HG03135 (cell line): ENCODE results near the gene TBC1D4.

Source experiments
- ATAC-seq: cut with Tn5 transposase; IDR thresholded peaks from one replicate; pipeline ENCODE4 v1.9.1; 2021; ENCODE audit warnings: mild to moderate bottlenecking, moderate library complexity; ENCODE audit not compliant: unreplicated experiment

TBC1D4 gene

DNA sequence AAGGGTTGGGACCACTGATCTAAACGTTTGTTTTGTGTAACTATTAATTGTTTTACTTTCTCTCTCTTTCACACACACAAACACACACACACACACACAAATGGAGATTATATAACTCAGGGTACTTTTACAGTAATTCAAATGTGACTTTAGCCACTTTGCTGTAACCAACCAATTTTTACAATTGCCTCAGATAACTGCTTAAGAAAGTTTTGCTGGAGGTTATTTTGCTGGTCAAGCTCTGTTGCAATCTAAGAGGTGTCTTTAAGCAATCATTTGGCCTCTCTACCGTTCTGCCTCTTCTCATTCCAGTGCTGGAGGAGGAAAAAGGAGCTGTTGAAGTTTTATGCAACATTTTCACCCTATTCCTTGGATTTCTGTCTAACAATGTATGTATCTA lies 63.0 kb downstream of the TBC1D4 start:
- no peak for ATAC-seq

DNA sequence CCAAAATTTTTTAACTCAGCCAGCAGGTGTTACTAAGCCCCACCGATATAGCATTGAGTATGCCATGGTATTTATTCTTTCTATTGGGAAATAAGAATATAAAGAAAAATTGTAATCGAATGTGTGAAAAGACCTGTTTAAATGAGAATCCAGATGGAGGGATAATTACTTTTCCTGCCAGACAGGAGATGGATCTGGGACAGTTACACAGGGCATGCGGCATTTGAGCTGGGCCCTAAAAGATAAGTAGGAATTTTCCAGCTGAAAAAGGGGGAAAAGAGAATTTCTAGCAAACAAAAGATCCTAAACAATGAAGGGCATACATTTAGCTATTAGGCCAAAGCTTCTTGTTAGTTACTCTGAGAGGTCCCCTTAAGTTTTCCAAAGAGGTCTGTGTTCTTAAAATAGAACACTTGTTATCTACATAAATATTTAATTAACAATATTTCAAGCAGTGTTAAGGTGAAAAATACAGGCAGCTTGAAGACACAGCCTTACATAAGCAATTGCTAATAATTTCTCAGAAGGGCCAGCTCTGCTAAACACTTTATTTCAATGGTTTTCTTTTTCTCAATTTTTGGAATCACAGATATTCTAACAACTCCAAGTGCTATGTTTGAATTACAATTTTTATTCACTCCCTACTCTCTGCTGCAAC lies 63.7 kb downstream of the TBC1D4 start:
- no peak for ATAC-seq

DNA sequence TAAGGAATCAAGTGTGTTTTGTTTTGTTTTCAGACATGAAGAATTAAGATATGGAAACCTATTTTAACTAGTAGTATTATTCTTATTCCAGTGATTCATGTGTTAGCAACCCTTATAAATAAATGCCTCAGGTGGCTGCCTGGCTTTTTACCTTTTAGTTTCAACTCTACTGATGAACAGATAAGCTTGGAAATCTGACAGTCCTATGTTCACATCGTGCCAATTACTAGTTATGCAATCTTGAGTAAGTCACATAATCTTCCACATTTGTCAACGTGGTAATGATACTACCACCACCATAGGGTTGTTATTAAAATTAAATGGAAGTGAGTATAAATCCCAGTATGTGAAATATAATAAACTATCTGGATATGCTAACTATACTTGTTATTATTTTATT lies 64.3 kb downstream of the TBC1D4 start:
- no peak for ATAC-seq

DNA sequence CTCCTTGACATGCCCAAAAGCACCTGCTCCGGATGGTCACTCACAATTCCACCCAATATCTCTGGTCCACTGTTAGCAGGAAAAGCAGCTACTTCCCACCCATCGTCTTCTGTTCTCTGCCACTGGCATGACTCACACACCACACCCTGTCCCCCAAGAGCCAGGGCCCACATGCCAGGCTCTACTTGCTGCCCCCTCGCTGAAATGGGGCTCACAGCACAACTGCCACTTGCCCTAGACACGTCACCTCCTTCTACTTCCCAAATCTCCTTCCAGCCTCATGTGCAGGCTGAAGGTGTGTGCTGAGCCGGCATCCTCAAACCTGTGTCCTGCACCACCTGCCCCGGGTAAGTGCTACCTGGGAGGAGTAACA lies 65.0 kb downstream of the TBC1D4 start:
- no peak for ATAC-seq

DNA sequence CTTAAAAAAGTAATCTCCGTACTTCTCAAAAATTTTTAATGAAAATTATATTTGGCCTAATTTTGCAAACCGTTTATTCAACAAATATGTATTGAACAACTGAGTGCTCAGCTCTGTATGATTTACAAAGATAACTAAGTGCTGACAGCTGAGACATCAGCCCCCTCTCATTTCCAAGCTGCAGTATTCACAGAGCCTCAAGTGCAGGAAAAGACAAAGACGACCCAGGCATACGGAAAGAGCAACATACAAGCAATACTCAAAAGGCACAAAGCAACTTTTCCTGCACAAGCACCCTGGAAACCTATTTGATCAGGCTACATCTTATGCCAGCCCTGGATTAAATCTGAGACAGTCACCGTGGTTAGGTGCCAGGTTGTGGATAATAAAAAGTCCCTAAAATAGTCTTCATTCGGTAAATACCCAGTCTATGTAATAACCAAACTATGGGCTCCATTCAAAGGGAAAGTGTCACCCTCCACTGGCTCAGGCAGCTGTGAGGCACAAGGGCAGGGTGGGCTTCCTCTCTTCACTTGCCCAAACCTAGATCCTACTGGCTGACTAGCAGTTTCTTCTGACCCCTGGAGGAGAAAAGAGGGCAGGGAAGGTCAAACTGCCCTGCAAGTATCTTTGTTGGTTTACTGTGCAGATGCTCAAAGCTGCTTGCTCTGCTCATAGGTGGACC lies 65.5 kb downstream of the TBC1D4 start:
- ATAC-seq: peak; percentile 69

DNA sequence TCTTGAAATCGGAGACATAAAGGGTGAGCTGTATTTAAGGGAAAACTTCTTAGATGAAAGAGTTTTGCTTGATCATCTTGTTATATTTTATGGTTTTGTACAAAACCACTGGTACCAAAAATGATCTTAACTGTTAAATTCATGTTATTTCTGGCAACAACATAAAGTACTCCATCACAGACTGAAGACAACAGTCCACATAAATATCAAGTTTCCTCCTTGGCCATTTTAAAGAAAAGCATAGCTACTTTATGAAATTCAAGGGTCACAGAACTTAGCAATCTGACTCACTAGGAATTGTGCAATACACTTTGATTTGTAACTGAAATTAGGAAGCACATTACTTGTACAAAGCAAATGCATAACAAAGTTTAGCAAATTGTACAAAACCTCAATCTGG lies 66.3 kb downstream of the TBC1D4 start:
- ATAC-seq: no peak

DNA sequence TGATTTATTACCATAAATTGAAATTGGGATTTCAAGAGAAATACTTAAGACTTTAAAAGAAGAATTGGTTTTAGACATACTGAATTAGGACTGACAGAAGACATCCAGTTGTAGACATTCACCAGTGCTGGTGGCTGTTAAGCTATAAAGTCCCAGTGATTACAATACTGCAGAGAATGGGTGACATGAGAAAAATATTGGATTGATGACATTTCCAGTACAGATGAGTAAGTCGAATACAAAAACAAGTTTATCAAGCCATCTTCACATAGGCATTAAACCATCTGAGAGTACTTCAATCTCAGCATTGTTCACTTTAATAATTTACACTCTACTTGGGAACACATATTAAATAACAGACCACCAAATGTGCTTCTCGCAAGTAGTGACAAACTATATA lies 66.8 kb downstream of the TBC1D4 start:
- no peak for ATAC-seq

DNA sequence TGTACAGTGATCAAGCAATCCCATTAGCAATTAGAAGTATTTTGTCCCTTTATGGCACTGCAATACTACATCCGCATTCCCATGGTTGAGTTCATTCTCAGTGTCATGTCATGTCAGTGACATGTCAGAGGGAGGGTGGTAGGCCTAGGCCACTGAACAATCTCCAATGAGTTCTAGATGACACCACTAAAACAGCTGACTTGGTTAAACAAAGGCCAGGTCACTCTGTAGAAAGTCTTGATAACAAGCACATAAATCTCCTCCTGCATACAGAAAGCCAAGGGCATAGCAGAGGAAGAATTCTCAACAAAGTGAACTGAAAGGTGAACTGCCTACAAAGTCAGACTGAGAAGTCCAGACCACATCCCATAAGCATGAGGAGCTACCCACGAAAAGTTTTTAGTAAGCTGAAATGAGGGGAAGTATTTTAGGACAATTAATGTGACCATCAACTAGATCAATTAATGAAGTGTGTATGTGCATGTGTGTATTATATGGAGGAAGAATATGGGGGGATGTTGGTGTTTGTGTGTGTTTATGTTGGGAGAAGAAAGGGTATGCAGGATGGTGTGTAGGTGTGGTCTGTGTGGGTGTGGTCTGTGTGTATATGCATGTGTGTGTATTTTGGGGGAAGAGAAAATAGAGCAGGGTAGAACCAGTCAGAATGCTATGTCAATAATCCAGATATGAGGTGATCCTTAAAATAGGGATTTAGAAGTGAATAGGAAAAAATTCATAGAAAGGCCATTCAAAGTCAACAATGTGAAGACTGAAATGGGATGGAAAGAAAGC lies 67.7 kb downstream of the TBC1D4 start:
- no peak for ATAC-seq

DNA sequence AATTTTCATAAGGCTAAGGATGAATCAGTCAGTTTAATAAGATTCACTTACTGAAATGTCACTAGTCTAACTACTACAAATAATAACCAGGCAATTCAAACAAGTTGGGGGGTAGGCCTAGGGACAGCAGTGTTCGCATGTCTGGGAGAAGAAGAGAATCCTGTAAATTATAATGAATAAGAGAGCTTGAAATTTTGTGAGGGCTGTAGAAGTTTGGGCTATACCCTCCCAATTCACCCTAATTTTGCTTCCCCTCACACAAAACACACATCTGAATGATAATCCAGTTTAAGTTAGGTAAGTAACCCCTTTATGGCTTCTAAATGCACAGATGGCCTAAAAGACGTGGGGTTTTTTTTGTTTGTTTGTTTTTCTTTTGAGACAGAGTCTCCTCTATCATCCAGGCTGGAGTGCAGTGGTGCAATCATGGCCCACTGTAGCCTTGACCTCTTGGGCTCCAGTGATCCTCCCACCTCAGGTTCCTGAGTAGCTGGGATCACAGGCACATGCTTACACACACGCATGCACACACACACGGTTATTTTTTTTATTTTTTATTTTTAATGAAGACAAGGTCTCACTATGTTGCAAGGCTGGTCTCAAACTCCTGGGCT lies 69.9 kb downstream of the TBC1D4 start:
- no peak for ATAC-seq

DNA sequence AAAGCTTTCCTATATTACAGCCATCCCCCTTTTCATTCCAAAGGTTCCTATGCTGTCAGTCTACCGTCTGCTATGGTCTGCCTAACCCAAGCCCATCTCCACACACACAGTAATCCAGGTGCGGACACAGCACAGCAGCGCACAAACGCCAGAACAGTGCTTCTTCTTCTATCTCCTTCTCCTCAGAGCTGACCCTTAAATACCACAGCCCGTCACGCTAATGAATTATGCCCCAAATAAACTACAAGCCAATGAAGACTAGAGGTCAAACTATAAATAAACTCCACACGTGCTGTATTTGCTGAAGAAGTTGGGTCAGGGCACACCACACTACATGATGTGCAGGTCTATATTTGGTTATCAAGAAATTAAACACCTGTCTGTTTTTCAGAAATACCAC lies 71.8 kb downstream of the TBC1D4 start:
- no peak for ATAC-seq

DNA sequence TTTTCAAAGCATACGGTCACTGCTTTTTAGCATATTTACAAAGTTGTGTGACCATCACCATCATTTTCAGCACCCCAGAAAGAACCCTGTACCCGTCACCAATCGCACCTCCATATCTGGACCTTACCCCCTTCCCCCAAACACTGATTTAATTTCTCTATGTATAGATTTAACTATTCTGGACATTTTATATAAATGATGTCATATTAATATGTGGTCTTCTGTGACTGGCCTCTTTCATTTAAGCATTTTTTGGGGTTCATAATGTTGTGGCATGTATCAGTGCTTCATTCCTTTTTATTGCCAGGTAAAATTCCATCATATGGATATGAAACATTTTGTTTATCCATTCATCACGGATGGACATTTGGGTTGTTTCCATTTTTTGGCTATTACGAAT lies 74.0 kb downstream of the TBC1D4 start:
- no peak for ATAC-seq

DNA sequence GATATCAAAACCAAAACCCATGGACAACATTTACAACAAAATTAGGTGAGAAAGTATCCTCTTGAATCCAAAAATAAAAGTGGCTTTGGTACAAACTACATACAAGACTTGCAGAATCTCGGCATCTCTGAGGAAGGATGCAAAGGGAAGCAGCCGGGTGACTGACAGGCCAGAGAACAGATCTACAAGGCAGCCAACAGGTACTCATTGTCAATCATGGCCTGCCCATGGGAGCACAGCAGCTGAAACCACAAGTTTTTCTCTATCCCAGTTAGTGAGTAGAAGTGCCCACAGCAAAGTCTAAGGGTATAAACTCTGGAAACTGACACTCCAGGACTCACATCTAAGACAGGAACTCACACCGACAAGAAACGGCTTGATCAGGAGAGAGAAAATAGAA lies 74.5 kb downstream of the TBC1D4 start:
- ATAC-seq: no peak

DNA sequence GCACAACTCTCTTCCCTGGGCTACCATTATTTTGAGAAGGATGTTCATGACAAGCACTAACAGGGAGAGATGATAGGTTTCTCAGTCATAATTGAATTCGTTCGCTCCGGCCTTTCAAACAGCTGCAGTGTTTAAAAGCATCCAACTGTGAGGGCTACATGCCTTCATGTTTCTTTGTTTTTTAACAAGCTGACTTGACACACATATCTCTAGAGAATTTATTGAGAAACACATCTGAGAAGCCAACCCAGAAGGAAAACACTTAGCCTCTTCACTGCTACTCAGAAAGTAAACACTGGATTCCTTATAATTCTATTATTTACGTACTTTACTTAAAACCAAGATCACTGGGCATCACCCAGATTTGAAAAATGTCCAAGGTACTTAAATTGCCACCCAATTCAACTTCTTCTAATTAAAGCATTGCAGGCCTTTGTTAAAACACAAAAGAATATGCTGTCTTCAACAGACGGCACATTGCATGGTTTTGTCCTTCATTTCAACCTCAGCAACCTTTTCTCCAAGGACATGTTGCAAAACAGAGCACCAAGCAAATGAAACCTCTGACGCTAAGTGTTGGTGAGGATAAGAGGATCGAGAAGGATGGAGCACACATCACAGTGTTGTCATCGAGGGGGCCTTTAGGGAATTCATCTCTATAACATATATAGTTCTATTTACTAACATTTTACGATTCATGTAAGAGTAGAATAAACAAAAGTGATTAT lies 75.8 kb downstream of the TBC1D4 start:
- no peak for ATAC-seq

DNA sequence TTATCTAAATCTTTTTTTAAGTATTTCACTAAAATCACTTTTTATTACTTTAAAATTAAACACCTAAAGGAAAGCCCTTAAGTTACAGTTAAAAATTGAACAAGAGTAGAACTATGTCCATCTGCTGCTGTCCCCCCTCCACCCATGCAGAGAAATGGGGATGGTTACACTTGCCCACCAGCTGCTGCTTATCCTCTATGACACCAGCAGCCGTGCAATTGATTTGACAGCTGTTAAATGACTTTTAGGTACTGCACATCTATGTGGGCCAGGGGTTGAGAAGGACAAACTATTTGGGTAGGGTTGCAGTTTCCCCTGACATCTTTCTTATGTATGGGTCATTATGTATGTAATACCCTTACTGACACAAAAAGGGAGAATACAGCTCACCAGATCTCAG lies 77.2 kb downstream of the TBC1D4 start:
- no peak for ATAC-seq

DNA sequence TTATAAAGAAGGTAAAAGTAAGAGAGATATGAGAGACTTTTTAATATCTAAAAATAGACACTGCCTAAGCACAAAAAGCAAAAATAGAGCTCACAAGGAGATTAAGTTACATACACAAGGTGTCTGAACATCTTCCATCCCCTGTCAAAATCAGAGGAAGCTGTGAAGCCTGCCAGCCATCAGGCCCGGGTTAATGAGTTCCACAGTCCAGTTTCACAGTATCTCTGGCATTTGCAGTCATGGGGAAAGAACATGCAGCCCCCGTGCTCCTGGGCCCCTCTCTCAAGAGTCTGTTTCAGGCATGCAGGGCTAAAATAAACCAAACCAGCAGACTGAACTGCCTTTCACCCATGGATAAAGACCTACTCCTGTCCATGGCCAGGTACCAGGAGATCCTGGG lies 79.2 kb downstream of the TBC1D4 start:
- ATAC-seq: no peak

DNA sequence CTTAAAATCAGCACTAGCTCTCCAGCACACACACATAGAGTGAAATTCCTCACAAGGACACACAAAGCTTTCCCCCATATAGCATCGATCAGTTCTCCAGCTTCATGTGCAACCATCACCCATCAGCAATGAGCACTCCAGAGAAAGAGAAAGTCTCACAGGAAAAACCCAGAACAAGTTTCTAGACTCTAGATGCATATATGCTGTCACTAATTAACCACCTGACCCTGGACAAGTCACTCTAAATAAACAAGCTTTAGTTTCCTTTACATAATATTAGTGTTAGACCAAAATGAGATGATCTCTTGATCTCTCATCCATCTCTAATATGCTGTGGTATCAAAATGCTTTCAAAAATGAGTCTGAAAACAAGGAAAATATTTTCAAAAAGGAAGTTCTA lies 81.2 kb downstream of the TBC1D4 start:
- no peak for ATAC-seq

DNA sequence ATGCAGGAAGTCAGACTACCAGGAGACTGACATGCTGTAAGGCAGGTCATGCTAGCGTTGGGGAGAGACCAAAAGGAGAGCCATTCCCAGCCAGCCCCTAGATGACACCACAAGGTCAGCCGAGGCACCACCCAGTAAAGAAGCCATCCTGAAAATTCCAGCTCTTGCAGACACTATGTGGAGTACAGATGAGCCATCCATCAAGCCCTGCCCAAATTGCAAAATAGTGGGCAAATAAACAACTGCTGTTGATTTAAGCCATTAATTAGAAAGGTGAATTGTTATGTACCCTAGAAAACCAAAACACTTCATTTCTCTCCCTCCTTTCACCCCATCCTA lies 82.1 kb downstream of the TBC1D4 start:
- no peak for ATAC-seq

DNA sequence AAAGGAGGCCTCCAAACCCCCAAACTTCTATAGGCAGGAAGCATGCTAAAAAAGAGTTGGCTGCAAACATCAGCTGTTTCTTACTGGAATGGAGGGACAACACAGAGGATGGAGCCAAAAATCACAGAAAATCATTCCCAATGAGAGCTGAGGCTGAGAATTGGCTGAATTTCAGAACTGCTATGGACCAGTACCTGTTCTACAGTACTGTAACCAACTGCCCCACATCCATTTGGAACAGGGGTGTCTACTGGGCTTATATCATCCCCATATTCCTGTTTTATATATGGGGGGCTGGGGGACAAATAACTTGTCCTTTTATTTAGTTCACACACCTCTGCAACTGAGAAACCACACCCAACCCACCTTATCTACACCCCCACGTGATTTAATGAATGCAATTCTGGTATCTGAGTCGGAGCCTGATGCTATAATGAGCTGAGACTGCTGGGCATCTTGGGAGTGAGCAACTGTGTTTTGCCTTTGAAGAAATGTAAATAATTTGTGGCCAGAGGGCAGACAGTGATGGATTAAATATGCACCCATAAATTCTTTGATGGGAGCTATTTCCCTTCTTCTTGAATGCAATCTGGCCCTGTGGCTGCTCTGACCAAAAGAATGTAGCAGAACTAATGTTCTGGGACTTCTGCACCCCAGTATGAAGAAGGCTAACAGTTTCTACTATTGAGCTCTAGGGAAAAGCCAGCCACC lies 82.6 kb downstream of the TBC1D4 start:
- no peak for ATAC-seq

DNA sequence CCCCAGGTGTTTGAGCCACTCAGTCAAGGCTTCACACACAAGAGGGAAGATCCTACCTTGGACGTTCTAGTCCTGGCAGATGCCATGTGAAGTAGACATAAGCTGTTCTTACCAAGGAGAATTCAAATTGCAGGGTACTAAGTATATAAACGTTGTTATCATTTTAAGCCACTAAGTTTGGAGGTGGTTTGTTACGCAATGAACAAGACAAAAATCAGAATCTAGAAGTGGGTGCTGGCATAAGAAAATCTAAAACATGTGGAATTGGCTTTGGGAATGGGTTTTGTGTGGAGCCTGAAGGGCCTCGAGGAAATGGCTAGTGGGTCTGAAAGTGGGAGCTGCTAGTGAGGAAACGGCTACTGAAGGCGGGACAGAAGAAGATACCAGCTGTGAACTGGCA lies 83.9 kb downstream of the TBC1D4 start:
- ATAC-seq: no peak

DNA sequence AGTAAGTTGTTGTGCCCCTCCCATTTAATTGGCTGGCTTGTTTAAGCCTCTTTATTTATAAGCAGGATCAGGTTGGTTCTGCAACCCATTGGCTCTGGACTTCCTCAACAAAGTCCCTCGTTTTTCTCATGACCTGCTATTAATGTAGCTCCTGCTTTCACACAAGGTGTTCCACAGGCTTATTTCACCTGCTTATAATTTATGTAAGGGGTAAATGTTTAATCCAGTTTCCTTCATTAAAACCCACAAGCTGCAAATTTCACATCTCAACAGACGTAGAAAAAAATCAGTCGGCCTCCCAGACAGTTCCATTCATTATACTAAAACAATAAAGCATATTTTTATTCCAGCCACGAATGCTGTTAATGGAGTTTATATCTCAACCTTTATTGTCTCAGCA lies 86.1 kb downstream of the TBC1D4 start:
- no peak for ATAC-seq

DNA sequence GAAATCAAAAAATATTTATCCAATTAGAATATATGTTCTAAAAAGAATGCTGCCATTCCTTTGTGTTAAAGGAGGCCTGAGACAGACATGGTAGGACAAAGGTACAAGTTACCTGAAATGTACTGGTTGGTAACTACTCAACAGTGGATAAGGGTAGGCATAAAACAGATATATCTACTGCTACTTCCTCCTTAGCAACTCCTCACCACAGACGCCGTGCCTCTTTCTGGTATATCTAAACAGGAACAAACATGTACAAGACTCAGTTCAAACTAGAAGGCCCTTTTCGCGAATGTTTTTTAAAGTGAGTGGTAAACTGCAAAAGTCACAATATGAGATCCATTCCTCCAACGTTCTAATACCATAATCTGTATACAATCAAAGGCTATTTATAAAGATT lies 86.9 kb downstream of the TBC1D4 start:
- ATAC-seq: no peak
